Dedifferentiated amniotic fluid mesenchymal stem cell (primary cell): ENCODE results near the gene SNAPC4.

ENCODE experiments used
- DNase-seq: peaks from one replicate; pipeline ENCODE4 v3.0.0-alpha.2; 2016; ENCODE audit errors: extremely low spot score

The SNAPC4 gene

DNA sequence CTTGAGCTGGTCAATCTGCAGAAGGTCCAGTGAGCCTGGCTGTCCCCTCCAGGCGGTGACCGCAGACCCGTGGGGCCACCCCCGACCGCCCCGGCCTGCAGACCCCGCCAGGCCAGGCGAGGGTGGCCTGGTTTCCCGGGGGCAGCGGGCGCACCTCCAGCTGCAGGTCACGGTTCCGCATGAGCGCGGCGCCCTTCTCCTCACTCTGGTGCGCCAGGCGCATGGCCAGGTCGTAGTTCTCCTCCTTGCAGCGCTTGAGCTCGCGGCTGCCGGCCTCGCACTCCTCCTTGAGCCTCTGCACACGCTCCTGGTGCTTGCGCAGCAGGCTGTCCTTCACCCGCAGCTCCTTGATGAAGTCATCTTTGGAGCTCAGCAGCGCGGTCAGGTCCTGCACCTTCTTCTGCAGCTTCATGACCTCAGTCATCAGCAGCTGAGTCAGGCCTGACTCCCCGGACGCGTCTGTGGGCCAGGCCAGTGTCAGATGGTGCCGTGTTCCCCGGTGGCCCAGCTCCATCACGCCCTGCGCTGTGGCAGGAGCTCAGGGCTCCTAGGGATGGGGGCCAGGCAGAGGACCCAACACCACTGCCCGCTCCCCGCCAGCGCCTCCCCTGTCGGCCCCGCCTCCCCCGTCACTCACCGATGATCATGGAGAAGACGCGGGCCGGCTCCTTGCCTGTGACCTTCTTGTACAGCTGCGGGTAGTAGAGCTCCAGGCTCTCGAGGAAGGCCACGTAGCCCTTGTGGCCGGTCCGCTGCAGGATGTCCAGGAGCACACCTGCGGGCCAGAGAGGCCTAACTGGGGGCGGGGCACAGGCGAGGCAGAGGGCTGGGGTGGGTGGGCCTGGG lies 29.1 kb downstream of the SNAPC4 start:
- DNase-seq, result no peak

DNA sequence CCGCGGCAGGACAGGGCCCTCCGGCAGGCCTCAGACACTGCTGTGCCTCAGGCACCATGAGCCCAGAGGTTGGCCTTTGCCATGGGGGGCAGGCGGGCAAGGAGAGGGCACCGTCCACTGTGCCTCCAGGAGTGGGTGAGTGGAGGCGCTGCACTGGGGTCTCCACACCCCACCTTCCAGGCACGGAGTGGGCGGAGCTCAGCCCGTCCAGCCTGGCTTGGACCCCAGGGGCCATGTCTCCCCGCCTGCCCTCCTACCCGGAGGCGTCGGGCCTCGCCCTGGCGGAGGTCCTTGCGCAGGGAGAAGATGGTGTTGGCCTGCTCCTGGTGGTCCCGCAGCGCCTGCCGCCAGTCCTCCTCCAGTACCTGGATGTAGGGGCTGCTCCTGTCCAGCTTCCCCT lies 29.9 kb downstream of the SNAPC4 start:
- DNase-seq, result no peak

DNA sequence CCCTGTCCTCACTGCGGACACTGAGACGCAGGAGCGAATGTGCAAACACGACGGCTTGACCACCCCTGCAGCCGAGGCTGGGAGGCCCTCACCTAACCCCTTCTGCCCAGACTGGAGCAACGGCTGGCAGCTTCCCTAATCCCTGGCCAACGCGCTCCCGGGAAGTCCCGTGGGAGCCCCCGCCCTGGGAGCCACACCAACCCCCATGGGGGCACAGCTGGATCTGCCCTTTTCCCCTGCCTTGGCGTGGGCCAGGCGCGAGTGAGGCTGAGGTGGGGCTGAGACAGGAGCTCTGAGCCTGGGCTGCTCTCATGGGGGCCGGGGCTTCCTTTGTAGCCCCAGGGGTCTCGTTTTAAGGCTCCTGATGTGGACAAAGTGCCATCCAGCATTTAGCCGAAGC lies 31.8 kb downstream of the SNAPC4 start:
- DNase-seq, result no peak

DNA sequence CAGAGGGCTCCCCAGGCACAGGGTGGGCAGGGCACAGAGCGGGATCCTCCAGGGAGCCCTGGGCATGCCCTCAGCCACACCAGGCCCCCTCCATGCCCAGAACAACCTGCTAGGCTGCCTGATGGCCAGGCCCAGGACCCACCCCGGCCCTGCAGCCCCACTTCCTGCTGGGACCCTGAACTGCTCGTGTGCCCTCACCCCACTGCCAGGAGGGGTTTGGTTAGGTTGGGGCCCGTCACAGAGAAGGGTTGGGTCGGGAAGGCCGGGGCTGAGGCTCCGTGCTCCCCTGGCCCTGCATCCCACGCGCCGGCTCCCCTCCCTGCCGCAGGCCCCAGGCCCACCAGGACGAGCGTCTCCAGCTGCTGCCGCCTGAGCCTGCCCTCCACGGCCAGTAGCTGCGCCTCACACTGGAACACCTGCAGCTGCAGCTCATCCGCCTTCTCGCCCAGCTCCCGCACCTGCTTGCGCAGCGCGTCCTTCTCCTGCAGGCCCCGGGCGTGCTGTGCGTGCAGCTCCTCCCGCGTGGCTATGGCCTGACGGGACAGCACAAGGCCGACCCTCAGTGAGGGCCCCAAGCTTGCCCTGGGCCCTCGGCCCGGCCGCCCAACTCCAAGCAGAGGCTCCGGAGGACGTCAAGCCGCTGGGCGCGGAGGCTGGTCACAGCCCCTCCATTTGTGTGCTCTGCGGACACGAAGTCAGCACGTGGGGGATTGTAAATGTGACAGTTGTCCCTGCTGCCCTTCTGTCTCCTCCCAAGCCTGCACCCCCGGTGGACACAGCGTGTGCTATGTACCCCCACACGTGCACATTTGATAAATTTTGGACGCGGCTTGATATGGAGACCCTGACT lies 32.4 kb downstream of the SNAPC4 start:
- DNase-seq, result no peak

GRCh38 chr9:136366826-136367225 lies 33.1 kb downstream of the SNAPC4 start:
- no peak for DNase-seq

DNA sequence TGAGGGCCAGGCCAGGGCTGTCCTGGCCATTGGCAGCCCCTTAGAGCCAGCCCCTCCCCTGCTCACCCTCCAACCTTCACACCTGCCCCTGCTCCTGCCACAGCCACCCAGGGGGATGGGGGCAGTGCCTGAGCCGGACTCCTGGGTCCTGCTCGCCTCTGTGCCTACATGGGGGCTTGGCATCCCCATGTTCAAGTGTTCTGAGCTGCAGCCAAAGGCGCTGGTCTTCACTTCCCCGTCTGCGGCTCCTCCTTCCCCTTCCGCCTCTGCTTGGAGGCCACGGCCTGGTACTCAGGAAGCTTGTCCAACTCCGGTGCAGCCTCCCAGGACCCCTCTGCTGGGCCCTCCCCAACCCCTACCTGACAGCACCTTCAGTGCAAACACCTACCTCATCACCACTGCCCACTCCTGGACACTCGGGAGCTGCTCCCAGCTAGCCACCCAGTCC lies 34.2 kb downstream of the SNAPC4 start:
- DNase-seq, result no peak

DNA sequence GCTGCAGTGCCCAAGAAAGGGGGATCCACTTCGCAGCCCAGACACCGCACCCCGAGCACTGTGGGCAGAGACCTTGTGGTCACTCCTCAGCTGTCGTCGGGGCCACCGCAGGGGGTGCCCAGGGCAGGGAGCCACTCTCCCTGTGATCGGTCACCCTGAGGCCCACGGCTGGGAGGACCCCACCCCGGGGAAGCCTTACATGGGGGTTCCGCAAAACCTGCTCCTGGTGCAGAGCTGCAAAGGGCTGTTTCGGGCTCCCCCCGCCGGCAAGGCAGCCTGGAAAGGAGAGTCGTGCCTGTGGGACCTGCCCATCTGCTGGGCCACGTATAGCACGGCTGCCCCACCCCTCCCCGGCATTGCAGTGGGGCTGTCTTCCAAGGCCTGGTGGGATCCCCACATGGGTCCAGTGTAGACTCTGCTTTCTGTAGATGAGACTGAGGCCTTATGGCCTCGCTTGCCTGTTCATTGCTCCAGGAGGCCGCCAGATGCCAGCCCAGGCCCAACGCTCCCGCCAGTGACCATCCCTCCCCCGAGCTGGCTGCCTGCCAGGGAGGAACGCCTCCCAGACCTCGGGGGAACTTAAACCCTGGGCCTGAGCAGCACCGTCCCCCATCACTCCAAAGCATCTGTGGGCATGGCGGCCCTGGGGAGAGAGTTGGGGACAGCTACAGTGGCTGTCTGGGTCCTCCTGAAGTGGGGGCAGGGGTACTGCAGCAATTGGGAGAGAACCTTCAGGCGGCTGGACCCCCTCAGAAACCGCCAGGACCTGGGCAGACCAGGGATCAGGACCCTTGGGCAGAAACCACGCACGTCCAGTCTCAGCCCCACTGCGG lies 34.8 kb downstream of the SNAPC4 start:
- DNase-seq, result no peak

DNA sequence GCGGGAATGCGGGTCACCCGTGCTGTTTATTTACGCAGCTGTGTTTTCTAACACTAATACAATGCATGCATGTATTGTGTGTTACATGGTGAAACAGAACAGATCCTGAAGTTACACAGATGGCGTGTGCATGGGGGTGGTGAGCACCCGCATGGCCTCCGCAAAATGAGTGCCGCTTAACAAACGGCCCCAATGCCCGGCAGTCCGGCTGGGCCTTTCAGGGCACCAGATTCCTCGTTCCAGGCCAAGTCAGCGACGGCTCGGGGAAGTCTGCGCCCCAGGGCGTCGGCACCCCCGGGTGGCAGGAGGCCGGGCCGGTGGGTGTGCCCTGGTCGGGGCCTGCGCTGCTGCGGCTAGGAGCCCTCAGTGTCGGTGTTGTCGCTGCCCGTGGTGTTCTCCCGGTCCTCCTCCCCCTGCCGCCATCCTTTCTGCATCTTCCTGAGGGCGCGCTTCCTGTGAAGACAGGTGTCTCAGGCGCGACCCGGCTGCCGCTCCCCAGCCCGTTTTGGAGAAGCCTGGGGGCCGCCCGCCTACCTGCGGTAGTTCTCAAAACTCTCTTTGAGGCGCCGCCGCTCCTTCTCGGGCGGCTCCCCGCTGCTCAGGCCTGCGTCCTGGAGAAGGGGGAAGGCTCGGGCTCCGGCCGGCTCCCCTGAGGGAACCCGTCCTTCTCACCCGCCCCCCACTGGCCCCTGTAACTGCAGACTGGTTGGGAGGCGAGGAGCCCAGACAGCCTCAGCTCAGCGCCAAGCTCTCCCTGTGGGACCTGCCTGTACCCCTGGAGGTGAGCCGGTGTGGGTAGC lies 35.8 kb downstream of the SNAPC4 start:
- no peak for DNase-seq

- DNase-seq, result peak; percentile 91
Measured at GRCh38 chr9:136363106-136363948, 36.6 kb downstream of the SNAPC4 start, which contains the start of gene DNLZ. TSS of gene DNLZ (minus strand) at chr9:136363744. CDS start at chr9:136363714, 30 bp downstream.

DNA sequence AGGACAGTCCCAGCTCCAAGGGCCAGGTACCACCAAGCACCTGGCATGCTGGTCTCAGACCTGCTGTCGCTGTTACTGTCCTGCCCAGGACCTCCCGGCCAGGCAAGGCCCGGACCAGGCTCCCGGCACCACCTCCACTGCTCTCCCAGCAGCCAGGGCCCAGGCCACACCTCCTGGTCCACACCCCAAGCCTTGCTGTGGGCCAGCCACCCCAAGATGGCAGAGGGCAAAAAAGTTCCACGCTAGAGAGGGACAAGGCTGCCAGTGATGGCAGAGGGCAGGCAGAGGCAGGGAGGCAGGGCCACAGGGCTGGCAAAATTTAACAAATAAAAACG lies 37.6 kb downstream of the SNAPC4 start:
- DNase-seq, result no peak

- no peak for DNase-seq
Measured at GRCh38 chr9:136361754-136362449, 38.1 kb downstream of the SNAPC4 start.

DNA sequence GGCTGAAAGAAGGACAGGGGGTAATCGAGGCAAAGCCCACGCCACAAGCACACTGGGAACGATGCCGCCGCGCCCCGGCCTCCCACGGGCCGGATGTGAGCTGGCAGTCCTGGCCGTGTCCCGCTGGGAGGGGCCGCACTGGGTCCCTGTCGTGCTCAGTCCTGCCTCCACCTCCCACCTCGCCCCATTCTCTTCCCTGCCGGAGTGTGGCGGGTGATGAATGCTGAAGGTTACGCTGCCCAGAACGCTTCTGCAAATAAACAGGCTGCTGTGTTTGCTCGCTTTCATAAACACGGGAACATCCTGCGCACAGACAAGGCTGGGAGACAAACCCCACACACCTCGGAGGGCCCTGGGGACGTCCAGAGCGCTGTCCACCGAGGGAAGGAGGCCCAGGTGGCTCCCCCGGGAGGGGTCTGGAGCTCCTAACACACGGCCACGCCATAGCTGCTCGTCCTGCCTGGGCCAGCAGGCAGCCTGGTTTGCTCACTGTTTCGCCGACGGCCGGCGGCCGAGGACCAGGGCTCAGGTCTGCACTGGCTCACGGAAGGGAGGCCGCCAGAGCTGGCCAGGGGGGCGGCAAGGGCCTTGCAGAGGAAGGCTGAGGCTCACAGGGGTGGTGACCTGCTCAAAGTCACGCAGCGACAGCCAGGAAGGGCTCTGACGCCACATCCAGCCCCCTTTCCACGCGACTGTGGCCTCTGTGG lies 38.8 kb downstream of the SNAPC4 start:
- DNase-seq, result no peak

- no peak for DNase-seq
Measured at GRCh38 chr9:136359774-136360718, 39.9 kb downstream of the SNAPC4 start.

DNA sequence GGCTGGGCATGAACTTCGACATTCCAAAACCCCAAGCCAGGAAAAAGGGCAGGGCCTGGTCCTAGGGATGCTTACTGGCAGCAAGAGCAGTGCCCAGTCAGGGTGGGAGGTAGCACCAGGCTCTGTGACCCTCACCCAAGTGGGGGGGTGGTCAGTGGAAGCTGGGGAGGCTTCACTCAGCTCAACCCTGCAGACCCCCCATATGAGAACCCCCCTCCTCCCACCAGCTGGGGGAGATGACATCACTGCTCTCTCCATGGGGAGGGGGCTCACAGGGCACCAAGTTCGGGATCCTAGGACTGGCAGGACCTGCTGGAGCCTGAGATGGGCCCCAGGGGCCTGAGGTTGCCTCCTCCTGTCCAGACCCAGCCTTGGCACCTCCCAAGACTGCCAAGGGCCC lies 41.1 kb downstream of the SNAPC4 start:
- no peak for DNase-seq

DNA sequence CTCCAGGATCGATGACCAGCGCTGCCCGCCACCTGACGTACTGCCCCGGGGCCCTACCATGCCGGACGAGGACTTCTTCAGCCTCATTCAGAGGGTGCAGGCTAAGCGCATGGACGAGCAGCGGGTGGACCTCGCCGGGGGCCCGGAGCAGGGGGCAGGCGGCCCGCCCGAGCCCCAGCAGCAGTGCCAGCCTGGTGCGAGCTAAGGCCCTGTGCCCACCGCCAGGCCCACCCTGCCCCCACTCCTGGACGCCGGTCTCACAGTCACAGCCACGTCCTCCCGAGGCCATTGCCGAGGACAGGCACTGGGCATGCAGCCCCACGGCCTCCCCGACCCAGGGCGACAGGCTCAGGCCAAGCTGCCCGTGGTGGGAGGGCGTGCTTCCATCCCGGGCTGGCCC lies 42.0 kb downstream of the SNAPC4 start:
- DNase-seq, result no peak

DNA sequence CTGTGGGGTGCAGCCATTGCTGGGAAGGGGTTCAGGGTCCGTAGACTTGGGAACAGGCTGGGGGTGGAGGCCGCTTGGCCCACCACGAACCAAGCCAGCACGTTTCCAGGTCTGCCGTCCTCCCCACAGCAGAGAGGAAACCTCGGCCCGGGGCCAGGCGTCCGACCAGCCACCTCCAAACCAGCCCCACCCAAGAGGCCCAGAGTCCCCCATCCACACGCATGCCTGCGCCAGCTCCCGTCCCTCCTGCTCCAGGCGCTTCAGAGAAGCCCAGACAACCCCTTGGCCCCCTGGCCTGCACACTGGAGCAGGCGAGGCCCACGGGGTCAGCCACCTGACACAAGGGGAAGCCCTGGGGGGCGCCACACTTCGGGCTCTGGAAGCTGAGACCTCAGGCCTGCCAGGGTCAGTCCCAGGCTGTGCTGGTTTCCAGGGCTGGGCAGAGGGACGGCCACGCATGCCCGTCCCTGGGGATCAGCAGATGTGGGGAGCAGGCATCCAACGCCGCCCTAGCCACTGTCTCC lies 42.7 kb downstream of the SNAPC4 start:
- DNase-seq, result no peak
